PC-9 (cell line): ENCODE results near the gene CDK2AP2. TPM values are rescaled to one million over a fixed set of nuclear protein-coding genes. Genes with fewer than 3 reads are reported as not detected.

Experiments
- BruUV-seq: library from RNA; stranded (reverse); fragments of 400-500 nt; replicated peaks from 2 replicates; lab custom pipeline; 2021; lab: Mats Ljungman, UMichigan
- CTCF ChIA-PET: fragments of 300-600 bp; sonication (Branson Sonifier 250); formaldehyde crosslinking; loops from one replicate; lab custom pipeline; 2022; ENCODE audit warnings: antibody characterized with exemption; lab: Charles Lee
- POLR2A ChIA-PET: fragments of 300-600 bp; sonication (Branson Sonifier 250); formaldehyde crosslinking; loops from one replicate; lab custom pipeline; 2022; ENCODE audit warnings: antibody characterized with exemption; ENCODE audit not compliant: unreplicated experiment; lab: Charles Lee
- DNase-seq, 2 experiments: peaks; one replicate each; pipeline versions ENCODE4 v3.0.0 to v3.0.0-alpha.2; 2015 to 2022; ENCODE audit warnings: mixed read lengths in 1 of 2
- H2AFZ ChIP-seq: fragments of 200-600 bp; sonication (generic); 2 replicates; pipeline ENCODE4 v1.8.1; 2017; ENCODE audit warnings: antibody characterized with exemption
- H3F3A ChIP-seq: fragments of 200-600 bp; sonication (generic); 2 replicates; pipeline ENCODE4 v1.8.1; 2017; ENCODE audit warnings: antibody characterized with exemption, mild to moderate bottlenecking, low read depth; ENCODE audit not compliant: insufficient read depth
- H3K27ac ChIP-seq: fragments of 200-600 bp; sonication (generic); 2 replicates; pipeline ENCODE4 v1.6.1; 2016; ENCODE audit warnings: mixed run types
- H3K27me3 ChIP-seq: fragments of 200-600 bp; sonication (generic); 2 replicates; pipeline ENCODE4 v1.6.1; 2016; ENCODE audit warnings: low read depth, mixed run types; ENCODE audit not compliant: insufficient read depth
- H3K36me3 ChIP-seq: fragments of 200-600 bp; sonication (generic); 2 replicates; pipeline ENCODE4 v1.6.1; 2016; ENCODE audit warnings: low read depth, mixed run types
- H3K4me1 ChIP-seq: fragments of 200-600 bp; sonication (generic); replicated peaks from 2 replicates; pipeline ENCODE4 v1.6.1; 2016; ENCODE audit warnings: mixed run types; ENCODE audit not compliant: insufficient read depth
- H3K4me2 ChIP-seq: fragments of 200-600 bp; sonication (generic); 2 replicates; pipeline ENCODE4 v1.6.1; 2017; ENCODE audit warnings: mixed run types
- H3K4me3 ChIP-seq: fragments of 200-600 bp; sonication (generic); 2 replicates; pipeline ENCODE4 v1.6.1; 2016; ENCODE audit warnings: mixed run types
- H3K79me2 ChIP-seq: fragments of 200-600 bp; sonication (generic); 2 replicates; pipeline ENCODE4 v1.6.1; 2017; ENCODE audit warnings: low read depth, mixed run types
- H3K9me2 ChIP-seq: fragments of 200-600 bp; sonication (generic); 2 replicates; pipeline ENCODE4 v1.8.1; 2017; ENCODE audit warnings: mild to moderate bottlenecking; ENCODE audit not compliant: insufficient read depth
- H3K9me3 ChIP-seq: fragments of 200-600 bp; sonication (generic); 2 replicates; pipeline ENCODE4 v1.8.1; 2016; ENCODE audit warnings: low read depth; ENCODE audit not compliant: insufficient read depth
- H4K20me1 ChIP-seq: fragments of 200-600 bp; sonication (generic); 2 replicates; pipeline ENCODE4 v1.8.1; 2017; ENCODE audit not compliant: insufficient read depth
- CTCF ChIP-seq: fragments of 200-600 bp; sonication (generic); conservative IDR thresholded peaks from 2 replicates; pipeline ENCODE4 v1.6.1; 2017; ENCODE audit warnings: mixed run types, antibody characterized with exemption, mild to moderate bottlenecking, moderate library complexity
- EZH2 ChIP-seq: fragments of 200-600 bp; sonication (generic); IDR thresholded peaks from 2 replicates; pipeline ENCODE4 v1.8.0; 2017; ENCODE audit warnings: antibody characterized with exemption, low read depth
- intact Hi-C: fragments of 100-400 bp; cut with micrococcal nuclease; formaldehyde crosslinking; loops from one replicate; pipeline ENCODE4 v1.10.0; 2022; ENCODE audit not compliant: unreplicated experiment
- total RNA-seq: library from RNA; stranded (reverse); gene quantifications from 2 replicates; pipeline ENCODE4 v1.2.3, GENCODE V29; 2021

The CDK2AP2 gene
- total RNA-seq, 1 experiment from 2014 or later, result 80.0 TPM

- peak in 1 of 2 experiments; percentile 85 for DNase-seq
- CTCF ChIA-PET, result interaction anchor here (0.5 to 0.9 kb wide), 4 partner anchors 76 to 868 kb away, joined by 3 to 5 read pairs (median 4); partner anchors contain the start of gene PPP1CA
- peaks cover 3% of the 10 kb centered on the region; the same call in 1 of the 2 replicates for H4K20me1 ChIP-seq
- peak within 1 kb of the TSS; percentile 83 for H3K27ac ChIP-seq
- TF ChIP-seq CTCF (no peak), EZH2 (no peak)
- peak within 1 kb of the TSS; percentile 86 for H2AFZ ChIP-seq
- H3K36me3 ChIP-seq, result peaks cover 7% of the 10 kb centered on the region; the same call in 1 of the 2 replicates
- no peaks in the 10 kb centered on the region for H3K9me2 ChIP-seq
- H3K9me3 ChIP-seq, result no peaks in the 10 kb centered on the region
- no TSS peak for BruUV-seq
- H3K4me1 ChIP-seq, result peaks cover 36% of the 10 kb centered on the region
- H3K4me3 ChIP-seq, result peak within 1 kb of the TSS; percentile 97
- H3F3A ChIP-seq, result peaks cover 47% of the 10 kb centered on the region
- peaks cover 33% of the 10 kb centered on the region for H3K79me2 ChIP-seq
- intact Hi-C loops, result loop anchor here (1.0 to 5.0 kb wide), 3 partner anchors 63 to 133 kb away; partner anchors contain the start of genes CLCF1, CORO1B and RPS6KB2
- no peaks in the 10 kb centered on the region for H3K27me3 ChIP-seq
- peak within 1 kb of the TSS; percentile 97 for H3K4me2 ChIP-seq
- POLR2A ChIA-PET, result interaction anchor here (0.6 to 0.8 kb wide), 2 partner anchors 120 to 159 kb away, joined by 3 to 4 read pairs; no protein-coding TSS in a partner anchor
Observed at GRCh38 chr11:67504950-67505581, 2.9 kb downstream of the CDK2AP2 start, which contains the start of gene PITPNM1. TSS of gene PITPNM1 (minus strand) at chr11:67505363. CDS start at chr11:67504180, 1,183 bp downstream.

GRCh38 chr11:67504005-67504949 lies 3.7 kb downstream of the CDK2AP2 start:
- Histone ChIP-seq H3K4me2 (peak overlapping the region; percentile 97), H3K36me3 (peaks cover 7% of the 10 kb centered on the region; the same call in 1 of the 2 replicates), H2AFZ (peak overlapping the region; percentile 86), H3K4me1 (peaks cover 36% of the 10 kb centered on the region), H3K9me2 (no peaks in the 10 kb centered on the region), H3K4me3 (peak overlapping the region; percentile 97), H3K9me3 (no peaks in the 10 kb centered on the region), H3K27me3 (no peaks in the 10 kb centered on the region), H4K20me1 (peaks cover 3% of the 10 kb centered on the region; the same call in 1 of the 2 replicates), H3K79me2 (peaks cover 33% of the 10 kb centered on the region), H3F3A (peaks cover 47% of the 10 kb centered on the region), H3K27ac (peak overlapping the region; percentile 83)
- peak in 1 of 2 experiments; percentile 53 for DNase-seq
- no TSS peak for BruUV-seq
- ChIA-PET CTCF (interaction anchor here (0.6 kb wide), 1 partner anchor 75 kb away, joined by 3 read pairs; no protein-coding TSS in a partner anchor), POLR2A (no interaction called here)
- intact Hi-C loops, result no loop called here
- TF ChIP-seq CTCF (no peak), EZH2 (no peak)
